ENCODE data around the gene CMIP. TPM values are rescaled to one million over a fixed set of nuclear protein-coding genes. Genes with fewer than 3 reads are reported as not detected.
"Not testable (repeated sequence)": the region's sequence is repeated elsewhere in the genome, so short reads cannot be mapped to it uniquely, and the experiment has no call there.

CMIP gene
- total RNA-seq, 1 donor from 2014 or later, result 45.8 TPM

DNA sequence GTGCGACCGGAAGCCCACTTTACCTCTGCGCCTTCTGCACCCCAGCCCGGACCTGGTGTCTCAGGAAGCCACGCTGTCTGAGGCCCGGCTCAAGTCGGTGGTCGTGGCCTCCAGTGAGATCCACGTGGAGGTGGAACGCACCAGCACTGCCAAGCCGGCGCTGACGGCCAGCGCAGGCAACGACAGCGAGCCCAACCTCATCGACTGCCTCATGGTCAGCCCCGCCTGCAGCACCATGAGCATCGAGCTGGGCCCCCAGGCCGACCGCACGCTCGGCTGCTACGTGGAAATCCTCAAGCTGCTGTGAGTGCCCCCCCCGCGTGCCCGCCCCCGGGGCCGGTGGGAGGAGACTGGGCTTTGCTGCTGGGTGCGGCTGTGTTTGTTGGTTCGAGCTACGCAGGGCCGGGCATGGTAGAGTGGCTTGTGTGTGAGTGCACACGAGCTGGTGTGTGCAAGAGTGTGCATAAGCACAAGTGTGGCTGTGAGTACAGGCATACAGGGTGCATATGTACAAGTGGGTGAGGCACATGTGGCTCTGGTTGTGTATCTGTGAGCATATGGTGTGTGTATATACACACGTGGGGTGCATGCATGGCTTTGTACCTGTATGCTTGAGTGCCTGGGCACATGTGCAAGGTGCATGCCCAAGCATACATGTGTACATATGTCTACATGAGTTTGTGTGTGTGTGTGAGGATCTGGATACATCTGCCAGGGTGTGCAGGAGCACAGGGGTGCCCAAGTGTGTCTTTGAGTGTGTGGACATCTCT lies 233.9 kb downstream of the CMIP start:
- Mint-ChIP-seq H3K4me1 (ENCODE audit: low read depth) (no peaks in the 10 kb centered on the region), H3K36me3 (ENCODE audit: low read depth) (peaks cover 15% of the 10 kb centered on the region), H3K4me3 (peak overlapping the region; percentile 8), H3K9me3 (no peaks in the 10 kb centered on the region), H3K27ac (no peak overlapping the region), H3K27me3 (ENCODE audit: insufficient read depth) (no peaks in the 10 kb centered on the region)
- intact Hi-C loops (cut with micrococcal nuclease), result no loop called here
- DNase-seq (ENCODE audit: low spot score), result no peak

DNA sequence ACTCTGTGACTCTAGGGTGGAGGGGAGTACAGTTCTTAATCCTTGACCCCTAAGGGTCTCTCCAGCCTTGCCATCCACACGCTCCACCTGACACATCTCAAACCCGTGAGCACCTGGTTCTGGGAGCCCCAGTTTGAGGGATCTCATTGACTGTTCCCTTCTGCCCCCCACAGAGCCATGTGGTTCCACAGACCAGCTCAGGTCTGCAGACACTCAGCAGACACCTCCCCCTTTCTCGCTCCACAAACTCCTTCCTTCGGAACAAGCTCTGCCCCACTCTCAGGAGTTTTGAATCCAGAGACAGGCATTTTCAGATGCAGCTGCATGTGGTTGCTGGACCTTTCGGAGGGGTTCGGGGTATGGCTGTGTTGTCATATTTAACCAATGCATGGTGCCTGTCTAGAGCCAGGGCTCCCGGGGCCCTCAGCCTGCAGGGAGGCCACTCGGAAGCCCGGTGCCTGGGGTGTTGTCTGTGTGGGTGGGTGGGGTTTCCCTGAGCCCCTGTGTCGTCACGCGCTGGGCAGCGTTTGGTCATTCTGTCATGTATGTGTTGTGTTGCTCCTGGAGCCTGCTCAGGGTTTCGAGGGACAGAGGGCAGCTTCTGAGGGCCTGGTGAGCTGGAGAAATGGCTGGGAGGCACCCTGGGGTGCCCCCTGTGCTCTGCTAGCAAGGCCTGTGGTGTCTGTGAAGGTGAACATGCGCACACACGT lies 235.3 kb downstream of the CMIP start:
- Mint-ChIP-seq H3K9me3 (no peaks in the 10 kb centered on the region), H3K27me3 (ENCODE audit: insufficient read depth) (no peaks in the 10 kb centered on the region), H3K36me3 (ENCODE audit: low read depth) (peaks cover 15% of the 10 kb centered on the region), H3K4me1 (ENCODE audit: low read depth) (no peaks in the 10 kb centered on the region), H3K27ac (no peak overlapping the region), H3K4me3 (no peak overlapping the region)
- intact Hi-C loops (cut with micrococcal nuclease), result no loop called here
- no peak for DNase-seq (ENCODE audit: low spot score)

DNA sequence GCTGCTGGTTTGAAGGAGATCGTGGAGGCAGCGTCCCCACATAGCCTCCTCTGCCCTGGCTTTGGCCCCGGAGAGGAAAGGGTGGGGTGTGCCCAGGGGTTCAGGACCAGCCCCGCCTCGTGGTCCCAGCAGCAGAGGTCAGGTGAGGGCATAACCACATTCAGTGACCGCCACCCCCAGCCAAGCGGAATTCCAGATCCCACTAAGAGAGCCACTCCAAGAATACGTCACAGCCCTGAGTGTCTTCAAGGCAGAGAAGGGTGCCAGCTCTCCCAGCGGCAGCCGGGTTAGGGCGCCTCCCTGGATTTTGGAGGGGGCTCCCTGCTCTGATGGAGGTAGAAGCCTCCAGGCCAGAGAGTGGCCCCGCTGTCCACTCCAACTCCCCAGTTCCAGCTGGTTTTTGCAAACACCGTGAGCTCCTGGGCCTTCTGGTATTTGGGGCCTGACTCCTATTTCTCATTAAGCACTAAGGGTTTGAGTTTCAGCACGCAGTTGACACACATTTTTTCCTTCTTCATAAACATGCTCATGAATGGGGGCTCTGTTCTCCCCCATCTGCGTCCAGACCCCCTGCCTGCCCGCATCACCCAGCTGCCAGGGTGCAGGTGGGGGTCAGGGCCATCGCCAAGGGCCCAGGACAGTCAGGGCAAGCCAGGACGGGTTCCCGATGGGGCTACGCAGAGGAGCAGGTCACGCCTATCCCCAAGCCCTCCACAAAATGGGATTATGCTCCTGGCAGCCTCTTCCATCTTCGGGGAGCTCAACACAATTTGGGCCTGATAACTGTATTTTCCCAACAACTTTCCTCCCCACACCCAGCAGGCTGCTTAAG lies 236.1 kb downstream of the CMIP start:
- DNase-seq (ENCODE audit: low spot score), result no peak
- Mint-ChIP-seq H3K4me1 (ENCODE audit: low read depth) (no peaks in the 10 kb centered on the region), H3K27ac (no peak overlapping the region), H3K36me3 (ENCODE audit: low read depth) (peaks cover 15% of the 10 kb centered on the region), H3K9me3 (no peaks in the 10 kb centered on the region), H3K4me3 (no peak overlapping the region), H3K27me3 (ENCODE audit: insufficient read depth) (no peaks in the 10 kb centered on the region)
- intact Hi-C loops (cut with micrococcal nuclease), result no loop called here

- Mint-ChIP-seq H3K27me3 (ENCODE audit: insufficient read depth) (no peaks in the 10 kb centered on the region), H3K9me3 (no peaks in the 10 kb centered on the region), H3K36me3 (ENCODE audit: low read depth) (peaks cover 15% of the 10 kb centered on the region), H3K4me1 (ENCODE audit: low read depth) (no peaks in the 10 kb centered on the region), H3K27ac (no peak overlapping the region), H3K4me3 (no peak overlapping the region)
- intact Hi-C loops (cut with micrococcal nuclease), result no loop called here
- no peak for DNase-seq (ENCODE audit: low spot score)
Measured at GRCh38 chr16:81681311-81681710, 236.7 kb downstream of the CMIP start.

DNA sequence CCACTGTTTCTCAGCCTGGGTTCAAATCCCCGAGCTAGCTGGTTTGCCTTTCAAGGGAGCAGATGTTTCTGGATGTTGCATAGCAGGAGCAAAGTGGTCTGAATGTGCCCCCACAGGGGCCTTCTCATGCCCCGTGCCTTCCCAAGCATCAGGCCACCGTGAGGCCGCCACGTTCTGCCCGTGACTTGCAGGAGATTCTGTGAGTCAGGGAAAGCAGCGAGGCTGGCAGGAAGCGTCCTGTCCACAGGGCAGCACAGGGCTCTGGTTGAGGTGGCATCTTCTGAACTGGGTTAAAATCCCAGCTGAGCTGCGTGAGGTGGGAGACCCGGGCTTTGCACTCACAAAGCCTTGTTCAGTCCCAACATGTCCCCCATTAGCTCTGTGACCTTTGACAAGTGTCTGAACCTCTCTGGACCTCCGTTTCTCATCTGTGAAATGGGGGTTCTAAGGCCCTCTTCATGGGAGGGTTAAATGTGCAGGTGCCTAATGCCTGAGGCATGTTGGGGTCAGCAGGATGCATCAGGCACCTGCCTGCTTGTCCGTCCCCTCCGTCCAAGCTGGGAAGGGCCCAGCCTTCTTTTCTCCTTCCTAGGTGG lies 239.7 kb downstream of the CMIP start:
- Mint-ChIP-seq H3K4me3 (no peak overlapping the region), H3K27me3 (ENCODE audit: insufficient read depth) (no peaks in the 10 kb centered on the region), H3K4me1 (ENCODE audit: low read depth) (peaks cover 9% of the 10 kb centered on the region), H3K36me3 (ENCODE audit: low read depth) (peaks cover 5% of the 10 kb centered on the region), H3K9me3 (no peaks in the 10 kb centered on the region), H3K27ac (no peak overlapping the region)
- intact Hi-C loops (cut with micrococcal nuclease), result no loop called here
- DNase-seq (ENCODE audit: low spot score), result no peak

GRCh38 chr16:81684901-81685300 lies 240.3 kb downstream of the CMIP start:
- H3K27me3 Mint-ChIP-seq (ENCODE audit: insufficient read depth), result no peaks in the 10 kb centered on the region
- no peak for DNase-seq (ENCODE audit: low spot score)
- H3K9me3 Mint-ChIP-seq, result no peaks in the 10 kb centered on the region
- H3K4me1 Mint-ChIP-seq (ENCODE audit: low read depth), result peaks cover 13% of the 10 kb centered on the region
- no peak overlapping the region for H3K4me3 Mint-ChIP-seq
- H3K36me3 Mint-ChIP-seq (ENCODE audit: low read depth), result peaks cover 4% of the 10 kb centered on the region
- intact Hi-C loops (cut with micrococcal nuclease), result no loop called here
- no peak overlapping the region for H3K27ac Mint-ChIP-seq

- Mint-ChIP-seq H3K27ac (no peak overlapping the region), H3K9me3 (no peaks in the 10 kb centered on the region), H3K36me3 (ENCODE audit: low read depth) (peaks cover under 1% of the 10 kb centered on the region), H3K4me3 (no peak overlapping the region), H3K4me1 (ENCODE audit: low read depth) (peaks cover 18% of the 10 kb centered on the region), H3K27me3 (ENCODE audit: insufficient read depth) (no peaks in the 10 kb centered on the region)
- intact Hi-C loops (cut with micrococcal nuclease), result no loop called here
- DNase-seq (ENCODE audit: low spot score), result no peak
Measured at GRCh38 chr16:81686391-81687130, 242.0 kb downstream of the CMIP start.

GRCh38 chr16:81687131-81687456 lies 242.5 kb downstream of the CMIP start:
- no peak for DNase-seq (ENCODE audit: low spot score)
- Mint-ChIP-seq H3K4me1 (ENCODE audit: low read depth) (peaks cover 18% of the 10 kb centered on the region), H3K9me3 (no peaks in the 10 kb centered on the region), H3K27ac (no peak overlapping the region), H3K4me3 (no peak overlapping the region), H3K27me3 (ENCODE audit: insufficient read depth) (no peaks in the 10 kb centered on the region), H3K36me3 (ENCODE audit: low read depth) (peaks cover 5% of the 10 kb centered on the region)
- intact Hi-C loops (cut with micrococcal nuclease), result no loop called here

DNA sequence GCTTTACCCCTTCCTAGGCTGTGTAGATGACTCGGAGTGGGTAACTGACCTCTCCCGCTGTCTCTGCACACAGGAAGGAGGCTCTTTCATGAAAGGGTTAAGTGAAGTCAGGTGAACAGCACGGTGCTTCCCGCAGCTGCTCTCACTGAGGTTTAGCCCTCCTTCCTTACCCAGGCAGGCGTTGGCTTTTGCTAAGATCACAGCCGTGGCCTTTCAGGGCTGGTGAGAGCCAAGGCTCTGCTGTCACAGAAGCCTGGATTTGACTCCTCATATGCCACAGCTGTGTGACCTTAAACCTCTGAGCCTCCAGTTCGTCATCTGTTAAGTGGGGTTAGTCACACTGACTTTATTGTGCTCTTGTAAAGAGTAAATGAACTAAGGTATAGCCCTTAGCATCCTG lies 243.6 kb downstream of the CMIP start:
- Mint-ChIP-seq H3K27me3 (ENCODE audit: insufficient read depth) (no peaks in the 10 kb centered on the region), H3K9me3 (no peaks in the 10 kb centered on the region), H3K4me1 (ENCODE audit: low read depth) (peaks cover 18% of the 10 kb centered on the region), H3K36me3 (ENCODE audit: low read depth) (peaks cover 7% of the 10 kb centered on the region), H3K4me3 (peak overlapping the region; percentile 11), H3K27ac (no peak overlapping the region)
- peak; percentile 19 for DNase-seq (ENCODE audit: low spot score)
- intact Hi-C loops (cut with micrococcal nuclease), result no loop called here

DNA sequence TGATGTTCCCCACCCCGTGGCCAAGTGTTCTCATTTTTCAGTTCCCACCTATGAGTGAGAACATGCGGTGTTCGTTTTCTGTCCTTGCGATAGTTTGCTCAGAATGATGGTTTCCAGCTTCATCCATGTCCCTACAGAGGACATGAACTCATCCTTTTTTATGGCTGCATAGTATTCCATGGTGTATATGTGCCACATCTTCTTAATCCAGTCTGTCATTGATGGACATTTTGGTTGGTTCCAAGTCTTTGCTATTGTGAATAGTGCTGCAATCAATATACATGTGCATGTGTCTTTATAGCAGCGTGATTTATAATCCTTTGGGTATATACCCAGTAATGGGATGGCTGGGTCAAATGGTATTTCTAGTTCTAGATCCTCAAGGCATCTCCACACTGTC lies 244.2 kb downstream of the CMIP start:
- H3K9me3 Mint-ChIP-seq; H3K36me3 Mint-ChIP-seq (ENCODE audit: low read depth); H3K27ac Mint-ChIP-seq; DNase-seq (ENCODE audit: low spot score); H3K4me3 Mint-ChIP-seq; H3K27me3 Mint-ChIP-seq (ENCODE audit: insufficient read depth); intact Hi-C loops (cut with micrococcal nuclease): not testable (repeated sequence)
- peaks cover 18% of the 10 kb centered on the region for H3K4me1 Mint-ChIP-seq (ENCODE audit: low read depth)

DNA sequence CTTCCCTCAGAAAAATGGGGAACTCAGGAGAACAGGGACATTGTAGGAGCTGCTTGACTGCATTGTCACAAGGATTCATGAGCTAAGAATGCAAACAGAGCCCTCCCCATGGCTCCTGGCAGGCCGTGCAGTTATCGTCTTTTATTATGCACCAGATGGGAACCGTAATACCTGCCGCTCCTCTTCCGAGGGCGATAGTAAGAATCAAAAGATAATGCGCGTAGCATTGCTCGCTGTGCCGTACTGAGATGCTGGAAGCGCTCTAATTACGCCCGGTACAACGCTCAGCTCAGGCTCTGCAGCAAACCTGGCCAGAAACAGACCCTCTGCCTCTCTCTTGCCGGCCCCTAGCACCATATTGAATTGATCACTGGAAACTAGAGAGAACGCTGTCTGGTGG lies 247.4 kb downstream of the CMIP start:
- intact Hi-C loops (cut with micrococcal nuclease), result no loop called here
- no peak for DNase-seq (ENCODE audit: low spot score)
- peaks cover 31% of the 10 kb centered on the region for H3K4me1 Mint-ChIP-seq (ENCODE audit: low read depth)
- no peaks in the 10 kb centered on the region for H3K9me3 Mint-ChIP-seq
- no peaks in the 10 kb centered on the region for H3K27me3 Mint-ChIP-seq (ENCODE audit: insufficient read depth)
- no peak overlapping the region for H3K27ac Mint-ChIP-seq
- H3K36me3 Mint-ChIP-seq (ENCODE audit: low read depth), result peaks cover 16% of the 10 kb centered on the region
- H3K4me3 Mint-ChIP-seq, result no peak overlapping the region

DNA sequence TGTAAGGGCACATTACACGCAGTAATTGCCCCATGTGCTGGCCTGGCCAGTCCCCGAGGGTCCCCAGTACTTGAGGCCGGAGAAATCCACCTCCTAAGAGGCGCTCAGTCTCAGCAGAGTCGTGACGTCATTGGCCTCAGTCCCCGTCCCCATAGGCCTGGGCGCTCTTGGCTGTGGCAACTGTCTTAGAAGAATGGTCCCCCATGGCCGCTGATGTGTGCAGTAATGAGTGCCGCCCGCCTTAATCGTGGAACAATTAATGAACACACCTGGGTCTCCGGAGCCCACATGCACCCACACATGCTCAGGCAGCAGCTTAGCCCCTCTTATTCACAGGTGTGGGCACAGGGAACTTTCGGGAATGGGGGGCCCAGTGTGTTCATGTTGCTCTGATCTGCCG lies 248.0 kb downstream of the CMIP start:
- no peaks in the 10 kb centered on the region for H3K9me3 Mint-ChIP-seq
- no peak for DNase-seq (ENCODE audit: low spot score)

More for the DNA sequence above, 248.0 kb downstream of the CMIP start:
- peaks cover 16% of the 10 kb centered on the region for H3K36me3 Mint-ChIP-seq (ENCODE audit: low read depth)
- no peaks in the 10 kb centered on the region for H3K27me3 Mint-ChIP-seq (ENCODE audit: insufficient read depth)
- no peak overlapping the region for H3K4me3 Mint-ChIP-seq
- H3K4me1 Mint-ChIP-seq (ENCODE audit: low read depth), result peaks cover 31% of the 10 kb centered on the region
- H3K27ac Mint-ChIP-seq, result no peak overlapping the region
- intact Hi-C loops (cut with micrococcal nuclease), result no loop called here
